Pancreas (tissue), 10 donors: Measurements from ENCODE around the gene OR6B3. TPM values are rescaled to one million over a fixed set of nuclear protein-coding genes. Genes with fewer than 3 reads are reported as not detected.

Experiments
- ATAC-seq, 4 donors: fragments of 200-7000 bp; cut with Tn5 transposase; one replicate each; pipeline versions ENCODE4 v1.8.0 to v1.9.1; 2020; ENCODE audit warnings: mild to moderate bottlenecking in 4 of 4, moderate library complexity in 4 of 4
- DNase-seq, 6 donors: peaks; one replicate each; pipeline ENCODE4 v3.0.0-alpha.2; 2020
- FAIRE-seq: peaks from 2 replicates; lab custom pipeline; 2012; peaks lifted over from hg19 to GRCh38; lab: Jason Lieb, UNC
- H3K27ac ChIP-seq, 4 donors: fragments of 200-600 bp; sonication (generic); 1 replicate in 3 of 4; 2 replicates in 1 of 4; pipeline versions ENCODE4 v1.5.0 to v1.8.0; 2020
- H3K27me3 ChIP-seq, 4 donors: fragments of 200-600 bp; one replicate each; pipeline ENCODE4 v1.8.0; 2021
- H3K36me3 ChIP-seq, 3 donors: fragments of 200-600 bp; sonication (generic) in 1 of 3; one replicate each; pipeline versions ENCODE4 v1.5.0 to v1.8.0; 2020 to 2021
- H3K4me1 ChIP-seq, 3 donors: fragments of 200-600 bp; one replicate each; pipeline ENCODE4 v1.8.0; 2021
- H3K4me3 ChIP-seq, 4 donors: fragments of 200-600 bp; sonication (generic) in 2 of 4; one replicate each; pipeline versions ENCODE4 v1.5.0 to v1.8.0; 2020 to 2021
- H3K9me3 ChIP-seq, 4 donors: fragments of 200-600 bp; one replicate each; pipeline ENCODE4 v1.8.0; 2021
- WGBS, 2 donors: extraction: QIAGEN DNeasy Blood & Tissue Kit; methylation state at CpG; one replicate each; pipeline ENCODE4 v1.1.7; 2013; 5-methylcytosine and 5-hydroxymethylcytosine counted together
- intact Hi-C, 3 donors: fragments of 100-400 bp; cut with DNase I; formaldehyde crosslinking; loops; one replicate each; pipeline versions ENCODE4 v1.11.1 to v1.14.2; 2022
- polyA plus RNA-seq, 2 donors: library from polyadenylated mRNA; stranded (reverse); fragments of 200-250 nt; gene quantifications; one replicate each; pipeline ENCODE4 v1.2.3, GENCODE V29; 2013
- total RNA-seq, 6 donors: library from RNA; stranded (reverse); fragmentation: NEBNext Ultra II Directional in 4 of 6; extraction: Animal tissue kit (Norgen Biotek cat#: 25700) in 4 of 6; gene quantifications; one replicate each; pipeline versions ENCODE4 v1.2.1 to v1.2.4, GENCODE V29; 2021 to 2023
- TF ChIP-seq, protein P1 (sequence below), 4 donors: fragments of 200-600 bp; sonication (generic) in 3 of 4; IDR thresholded peaks; one replicate each; pipeline versions ENCODE4 v1.5.0 to v1.8.0; 2021; ENCODE audit warnings: antibody characterized with exemption in 4 of 4
- donor health status: healthy with polysubstance abuse.
- donor health status: DM: no; HTN: no; CAD: no; lungs with moderate emphysema.
- donor health status: DM: no; HTN: no; CAD: no.
- donor health status: control.
- donor health status: control.
- donor health status: Bipolar disorder and iron deficiency.
- donor health status: DM: yes; HTN: yes; CAD: no.
- donor health status: DM: no; HTN: no; CAD: no.
- donor health status: DM: no; HTN: no; CAD: no.
- donor health status: DM: yes; HTN: yes; CAD: no.

The OR6B3 gene
- total and polyA plus RNA-seq, 8 donors: 0.09 TPM; not detected in 7

DNA sequence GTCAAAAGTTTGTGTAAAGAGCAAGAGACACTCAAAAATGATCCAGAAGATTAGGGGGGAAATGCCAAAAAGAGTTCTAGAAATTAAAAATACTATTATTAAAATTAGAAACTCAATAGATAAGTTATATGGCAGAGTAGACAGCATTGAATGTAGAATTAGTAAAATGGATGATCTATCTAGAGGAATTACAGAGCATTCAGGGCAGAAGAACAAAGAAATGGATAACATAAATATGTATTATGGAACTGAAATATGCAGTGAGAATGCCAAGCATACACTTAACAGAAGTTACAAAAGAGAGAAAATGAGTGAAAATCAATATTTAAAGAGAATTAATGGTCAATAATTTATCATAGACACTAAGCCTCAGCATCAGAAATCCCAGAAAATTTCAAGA is 33.2 kb upstream of the OR6B3 start:
- ATAC-seq (no peak), FAIRE-seq (no peak), DNase-seq (no peak)
- no peak overlapping the region for H3K27ac ChIP-seq
- no peak overlapping the region for H3K4me3 ChIP-seq
- H3K9me3 ChIP-seq: no peaks in the 10 kb centered on the region
- no peaks in the 10 kb centered on the region for H3K36me3 ChIP-seq
- TF ChIP-seq, protein P1, sequence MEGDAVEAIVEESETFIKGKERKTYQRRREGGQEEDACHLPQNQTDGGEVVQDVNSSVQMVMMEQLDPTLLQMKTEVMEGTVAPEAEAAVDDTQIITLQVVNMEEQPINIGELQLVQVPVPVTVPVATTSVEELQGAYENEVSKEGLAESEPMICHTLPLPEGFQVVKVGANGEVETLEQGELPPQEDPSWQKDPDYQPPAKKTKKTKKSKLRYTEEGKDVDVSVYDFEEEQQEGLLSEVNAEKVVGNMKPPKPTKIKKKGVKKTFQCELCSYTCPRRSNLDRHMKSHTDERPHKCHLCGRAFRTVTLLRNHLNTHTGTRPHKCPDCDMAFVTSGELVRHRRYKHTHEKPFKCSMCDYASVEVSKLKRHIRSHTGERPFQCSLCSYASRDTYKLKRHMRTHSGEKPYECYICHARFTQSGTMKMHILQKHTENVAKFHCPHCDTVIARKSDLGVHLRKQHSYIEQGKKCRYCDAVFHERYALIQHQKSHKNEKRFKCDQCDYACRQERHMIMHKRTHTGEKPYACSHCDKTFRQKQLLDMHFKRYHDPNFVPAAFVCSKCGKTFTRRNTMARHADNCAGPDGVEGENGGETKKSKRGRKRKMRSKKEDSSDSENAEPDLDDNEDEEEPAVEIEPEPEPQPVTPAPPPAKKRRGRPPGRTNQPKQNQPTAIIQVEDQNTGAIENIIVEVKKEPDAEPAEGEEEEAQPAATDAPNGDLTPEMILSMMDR (IDR thresholded peaks at IDR 0.05): no peak
- no peaks in the 10 kb centered on the region for H3K27me3 ChIP-seq
- H3K4me1 ChIP-seq: no peaks in the 10 kb centered on the region
- intact Hi-C loops: no loop called here

DNA sequence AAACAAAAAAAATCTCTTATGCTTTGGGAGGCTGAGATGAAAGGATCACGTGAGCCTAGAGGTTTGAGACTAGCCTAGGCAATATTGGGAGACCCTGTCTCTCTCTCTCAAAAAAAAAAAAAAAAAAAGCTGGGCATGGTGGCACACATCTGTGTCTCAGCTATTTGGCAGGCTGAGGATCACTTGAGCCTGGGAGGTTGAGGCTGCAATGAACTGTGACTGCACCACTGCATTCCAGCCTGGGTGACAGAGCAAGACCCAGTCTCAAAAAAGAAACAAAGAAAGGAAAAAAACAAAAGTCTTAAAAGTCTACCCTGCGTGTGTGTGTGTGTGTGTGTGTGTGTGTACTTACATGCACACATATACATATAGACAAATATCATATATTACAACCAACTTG is 25.3 kb upstream of the OR6B3 start:
- Histone ChIP-seq H3K27ac (no peak overlapping the region), H3K4me3 (no peak overlapping the region), H3K4me1 (no peaks in the 10 kb centered on the region), H3K36me3 (no peaks in the 10 kb centered on the region), H3K27me3 (peaks cover 0 to 4% (median 0%) of the 10 kb centered on the region in 4 donors), H3K9me3 (no peaks in the 10 kb centered on the region)
- 31 to 49% methylated on average over 2 of the region's 2 CpGs for WGBS, 2 donors
- FAIRE-seq (no peak), DNase-seq (no peak), ATAC-seq (no peak)
- intact Hi-C loops: no loop called here
- TF ChIP-seq, protein P1 (IDR thresholded peaks at IDR 0.05): no peak

DNA sequence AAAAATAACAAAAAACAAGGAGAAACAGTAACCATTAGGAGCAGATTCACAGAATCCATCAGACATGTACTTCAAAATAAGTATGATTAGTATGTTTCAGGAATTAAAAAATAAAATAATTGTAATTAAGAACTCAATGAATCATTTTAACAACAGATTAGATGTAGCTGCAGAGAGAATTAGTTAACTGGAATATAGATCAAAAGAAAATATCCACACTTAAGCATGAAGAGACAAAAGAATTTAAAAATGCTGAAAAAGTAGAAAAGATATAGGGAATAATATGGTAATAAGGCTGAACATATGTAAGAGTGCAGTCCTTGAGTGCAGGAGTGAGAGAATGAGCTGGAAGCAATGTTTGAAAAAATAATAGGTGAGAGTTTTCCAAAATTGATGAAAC is 24.1 kb upstream of the OR6B3 start:
- no peak for ATAC-seq
- H3K27me3 ChIP-seq: peaks cover 0 to 4% (median 0%) of the 10 kb centered on the region in 4 donors
- no peak overlapping the region for H3K27ac ChIP-seq
- no peak for DNase-seq
- TF ChIP-seq, protein P1 (IDR thresholded peaks at IDR 0.05): no peak
- H3K4me3 ChIP-seq: no peak overlapping the region
- intact Hi-C loops: no loop called here
- FAIRE-seq: no peak
- no peaks in the 10 kb centered on the region for H3K36me3 ChIP-seq
- H3K9me3 ChIP-seq: no peaks in the 10 kb centered on the region
- no peaks in the 10 kb centered on the region for H3K4me1 ChIP-seq

- DNase-seq (no peak), ATAC-seq (no peak), FAIRE-seq (no peak)
- Histone ChIP-seq H3K27ac (no peak overlapping the region), H3K36me3 (no peaks in the 10 kb centered on the region), H3K4me3 (no peak overlapping the region), H3K27me3 (peaks cover 0 to 7% (median 2%) of the 10 kb centered on the region in 4 donors), H3K4me1 (no peaks in the 10 kb centered on the region), H3K9me3 (no peaks in the 10 kb centered on the region)
- WGBS, 2 donors: 39 to 84% methylated on average over 5 of the region's 5 CpGs
- TF ChIP-seq, protein P1 (IDR thresholded peaks at IDR 0.05): no peak
- intact Hi-C loops: no loop called here
Measured at GRCh38 chr2:240074545-240074944, 21.2 kb upstream of the OR6B3 start.

GRCh38 chr2:240070907-240071306 is 17.6 kb upstream of the OR6B3 start:
- intact Hi-C loops: no loop called here
- no peak overlapping the region for H3K27ac ChIP-seq

More at GRCh38 chr2:240070907-240071306, 17.6 kb upstream of the OR6B3 start:
- TF ChIP-seq, protein P1 (IDR thresholded peaks at IDR 0.05): no peak
- H3K36me3 ChIP-seq: no peaks in the 10 kb centered on the region
- peaks cover 0 to 7% (median 0%) of the 10 kb centered on the region in 4 donors for H3K27me3 ChIP-seq
- no peaks in the 10 kb centered on the region for H3K4me1 ChIP-seq
- no peak overlapping the region for H3K4me3 ChIP-seq
- DNase-seq: no peak
- no peak for FAIRE-seq
- 76 to 85% methylated on average over 3 of the region's 3 CpGs for WGBS, 2 donors
- H3K9me3 ChIP-seq: no peaks in the 10 kb centered on the region
- ATAC-seq: no peak
